ENCODE data around the gene NKIRAS2.

The NKIRAS2 gene

GRCh38 chr17:42051013-42051400, 31.1 kb downstream of the NKIRAS2 start:
- H3K9me3 Mint-ChIP-seq = no peaks in the 10 kb centered on the region
- H3K36me3 Mint-ChIP-seq (ENCODE audit: low read depth) = no peaks in the 10 kb centered on the region
- H3K27me3 Mint-ChIP-seq (ENCODE audit: low read depth) = peaks cover 54% of the 10 kb centered on the region
- peaks cover 4% of the 10 kb centered on the region for H3K4me1 Mint-ChIP-seq (ENCODE audit: low read depth)
- no peak overlapping the region for H3K27ac Mint-ChIP-seq
- peak overlapping the region; percentile 67 for H3K4me3 Mint-ChIP-seq

DNA sequence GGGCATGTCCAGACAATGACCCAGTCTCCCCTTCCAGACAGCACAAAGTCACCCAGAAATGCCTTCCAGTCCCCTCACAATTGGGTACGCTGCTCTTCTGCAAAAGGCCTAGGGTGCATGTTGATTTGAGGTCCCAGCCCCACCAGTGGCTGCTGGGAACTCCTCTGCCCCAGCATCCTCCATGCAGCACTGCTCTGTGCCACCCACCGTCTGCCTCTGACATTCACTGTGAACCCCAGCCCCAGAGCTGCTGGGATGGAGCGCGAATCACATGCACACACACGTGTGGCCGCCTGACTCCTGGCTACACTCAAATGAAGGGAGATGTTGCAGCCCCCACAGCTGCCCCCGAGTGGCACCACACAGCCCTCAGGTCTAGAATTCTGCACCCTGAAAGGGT, 31.8 kb downstream of the NKIRAS2 start:
- H3K27ac Mint-ChIP-seq = no peak overlapping the region
- H3K4me1 Mint-ChIP-seq (ENCODE audit: low read depth) = peaks cover 4% of the 10 kb centered on the region
- H3K36me3 Mint-ChIP-seq (ENCODE audit: low read depth) = no peaks in the 10 kb centered on the region
- no peaks in the 10 kb centered on the region for H3K9me3 Mint-ChIP-seq
- no peak overlapping the region for H3K4me3 Mint-ChIP-seq
- peaks cover 53% of the 10 kb centered on the region for H3K27me3 Mint-ChIP-seq (ENCODE audit: low read depth)

GRCh38 chr17:42052346-42052877, 32.5 kb downstream of the NKIRAS2 start:
- Mint-ChIP-seq H3K9me3 (no peaks in the 10 kb centered on the region), H3K4me1 (ENCODE audit: low read depth) (peaks cover 4% of the 10 kb centered on the region), H3K27me3 (ENCODE audit: low read depth) (peaks cover 53% of the 10 kb centered on the region), H3K4me3 (no peak overlapping the region), H3K27ac (no peak overlapping the region), H3K36me3 (ENCODE audit: low read depth) (no peaks in the 10 kb centered on the region)

GRCh38 chr17:42053731-42054500, 34.0 kb downstream of the NKIRAS2 start:
- H3K4me1 Mint-ChIP-seq (ENCODE audit: low read depth) = peaks cover 4% of the 10 kb centered on the region
- H3K36me3 Mint-ChIP-seq (ENCODE audit: low read depth) = no peaks in the 10 kb centered on the region
- peaks cover 47% of the 10 kb centered on the region for H3K27me3 Mint-ChIP-seq (ENCODE audit: low read depth)
- H3K27ac Mint-ChIP-seq = no peak overlapping the region
- no peak overlapping the region for H3K4me3 Mint-ChIP-seq
- no peaks in the 10 kb centered on the region for H3K9me3 Mint-ChIP-seq

- H3K27ac Mint-ChIP-seq = no peak overlapping the region
- H3K27me3 Mint-ChIP-seq (ENCODE audit: low read depth) = peaks cover 36% of the 10 kb centered on the region
- peaks cover 3% of the 10 kb centered on the region for H3K4me1 Mint-ChIP-seq (ENCODE audit: low read depth)
- H3K4me3 Mint-ChIP-seq = no peak overlapping the region
- no peaks in the 10 kb centered on the region for H3K36me3 Mint-ChIP-seq (ENCODE audit: low read depth)
- no peaks in the 10 kb centered on the region for H3K9me3 Mint-ChIP-seq
These were observed 35.1 kb downstream of the NKIRAS2 start for GRCh38 chr17:42055027-42055426.

GRCh38 chr17:42055496-42055895, 35.6 kb downstream of the NKIRAS2 start:
- Mint-ChIP-seq H3K36me3 (ENCODE audit: low read depth) (no peaks in the 10 kb centered on the region), H3K27ac (no peak overlapping the region), H3K4me3 (no peak overlapping the region), H3K4me1 (ENCODE audit: low read depth) (peaks cover 3% of the 10 kb centered on the region), H3K9me3 (no peaks in the 10 kb centered on the region), H3K27me3 (ENCODE audit: low read depth) (peaks cover 34% of the 10 kb centered on the region)

DNA sequence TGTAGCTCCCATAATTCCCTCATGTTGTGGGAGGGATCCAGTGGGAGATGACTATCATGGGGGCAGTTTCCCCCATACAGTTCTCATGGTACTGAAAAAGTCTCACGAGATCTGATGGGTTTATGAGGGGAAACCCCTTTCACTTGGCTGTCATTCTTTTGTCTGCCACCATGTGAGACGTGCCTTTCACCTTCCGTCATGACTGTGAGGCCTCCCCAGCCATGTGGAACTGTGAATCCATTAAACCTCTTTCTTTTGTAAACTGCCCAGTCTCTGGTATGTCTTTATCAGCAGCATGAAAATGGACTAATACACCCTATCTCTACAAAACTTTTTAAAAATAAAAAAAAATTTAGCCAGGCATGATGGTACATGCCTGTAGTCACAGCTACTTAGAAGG, 36.7 kb downstream of the NKIRAS2 start:
- no peak overlapping the region for H3K27ac Mint-ChIP-seq
- H3K4me1 Mint-ChIP-seq (ENCODE audit: low read depth) = no peaks in the 10 kb centered on the region
- no peaks in the 10 kb centered on the region for H3K36me3 Mint-ChIP-seq (ENCODE audit: low read depth)
- H3K4me3 Mint-ChIP-seq = no peak overlapping the region
- peaks cover 24% of the 10 kb centered on the region for H3K27me3 Mint-ChIP-seq (ENCODE audit: low read depth)
- no peaks in the 10 kb centered on the region for H3K9me3 Mint-ChIP-seq

GRCh38 chr17:42058063-42058462, 38.2 kb downstream of the NKIRAS2 start:
- no peaks in the 10 kb centered on the region for H3K9me3 Mint-ChIP-seq
- no peak overlapping the region for H3K4me3 Mint-ChIP-seq
- no peaks in the 10 kb centered on the region for H3K36me3 Mint-ChIP-seq (ENCODE audit: low read depth)
- no peaks in the 10 kb centered on the region for H3K4me1 Mint-ChIP-seq (ENCODE audit: low read depth)
- peaks cover 10% of the 10 kb centered on the region for H3K27me3 Mint-ChIP-seq (ENCODE audit: low read depth)
- H3K27ac Mint-ChIP-seq = no peak overlapping the region

DNA sequence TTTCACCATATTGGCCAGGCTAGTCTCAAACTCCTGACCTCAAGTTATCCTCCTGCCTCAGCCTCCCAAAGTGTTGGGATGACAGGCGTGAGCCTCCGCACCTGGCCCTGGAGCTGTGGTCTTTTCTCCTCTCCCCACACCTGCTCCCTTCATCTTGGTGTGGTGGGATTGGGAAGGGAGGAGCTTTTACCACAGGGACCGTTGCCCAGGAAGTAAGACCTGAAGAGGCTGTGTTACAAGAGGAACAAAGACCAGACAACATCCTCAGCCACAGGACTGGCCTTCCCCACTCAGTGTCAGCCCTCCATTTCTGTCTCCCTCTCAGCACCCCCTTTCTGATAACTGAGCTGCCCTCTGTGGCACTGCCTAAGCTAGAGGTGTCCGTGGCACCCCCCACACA, 39.9 kb downstream of the NKIRAS2 start:
- H3K36me3 Mint-ChIP-seq (ENCODE audit: low read depth) = no peaks in the 10 kb centered on the region
- no peaks in the 10 kb centered on the region for H3K27me3 Mint-ChIP-seq (ENCODE audit: low read depth)
- H3K9me3 Mint-ChIP-seq = no peaks in the 10 kb centered on the region
- peaks cover 9% of the 10 kb centered on the region for H3K4me1 Mint-ChIP-seq (ENCODE audit: low read depth)
- no peak overlapping the region for H3K27ac Mint-ChIP-seq
- no peak overlapping the region for H3K4me3 Mint-ChIP-seq

DNA sequence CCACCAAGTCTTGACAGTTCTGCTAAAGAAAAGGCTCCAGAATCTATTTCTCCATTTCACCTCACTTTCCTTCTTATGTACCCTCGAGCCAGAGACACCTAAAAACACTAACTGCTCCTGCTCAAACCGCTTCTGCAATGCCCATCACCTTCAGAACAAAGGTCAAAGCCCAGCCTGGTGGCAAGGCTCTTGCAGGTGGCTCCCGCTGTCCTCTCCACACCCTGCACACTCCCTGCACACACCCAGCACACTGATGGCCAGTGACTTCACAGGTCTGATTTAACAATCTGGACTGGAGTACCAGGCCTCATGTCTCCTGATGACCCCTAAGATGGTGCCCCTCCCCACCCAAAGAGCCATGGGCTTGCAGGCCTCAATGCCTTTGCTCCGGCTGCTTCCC, 40.3 kb downstream of the NKIRAS2 start:
- H3K4me3 Mint-ChIP-seq = no peak overlapping the region
- no peak overlapping the region for H3K27ac Mint-ChIP-seq
- no peaks in the 10 kb centered on the region for H3K9me3 Mint-ChIP-seq

DNA sequence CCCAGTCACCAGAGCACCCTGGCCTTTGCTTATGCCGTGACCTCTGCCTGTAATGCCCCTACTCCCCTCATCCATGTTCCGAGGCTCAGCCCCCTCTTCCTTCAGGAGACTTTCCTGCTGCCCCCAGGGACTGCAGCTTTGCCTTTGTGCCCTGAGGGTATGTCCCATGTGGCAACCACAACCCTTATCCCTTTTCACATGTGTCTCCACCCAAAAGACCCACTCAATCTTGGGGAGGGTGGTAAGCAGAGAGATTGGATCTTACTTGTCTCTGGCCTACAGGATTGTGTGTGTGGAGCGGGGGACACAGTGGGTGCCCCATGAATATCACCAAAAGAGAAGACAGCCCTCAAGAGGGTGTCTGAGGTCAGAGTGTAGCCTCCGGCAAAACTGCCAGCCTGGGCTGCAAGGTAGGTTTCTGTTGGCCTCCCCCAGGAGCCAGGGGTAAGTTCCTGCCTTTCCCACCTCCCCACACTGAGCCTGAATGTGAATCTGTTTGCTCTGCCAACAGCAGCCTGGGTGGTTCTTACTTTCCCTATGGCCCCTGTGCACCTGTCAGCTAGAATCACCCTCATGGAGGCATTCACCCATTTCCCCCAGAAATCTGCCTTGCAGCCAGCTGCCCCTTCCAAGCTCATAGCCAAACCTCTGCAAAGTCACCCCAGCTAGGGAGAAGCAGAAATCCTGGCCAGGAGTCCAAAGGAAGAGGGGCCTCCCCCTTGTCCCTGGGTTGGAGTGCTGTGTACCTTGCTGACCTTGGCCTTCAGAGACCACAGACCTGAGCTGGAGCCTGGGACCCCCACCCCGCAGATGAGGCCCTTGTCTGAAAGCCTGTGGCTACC, 42.0 kb downstream of the NKIRAS2 start:
- H3K27ac Mint-ChIP-seq = no peak overlapping the region
- H3K4me3 Mint-ChIP-seq = no peak overlapping the region
- no peaks in the 10 kb centered on the region for H3K27me3 Mint-ChIP-seq (ENCODE audit: low read depth)
- peaks cover 15% of the 10 kb centered on the region for H3K4me1 Mint-ChIP-seq (ENCODE audit: low read depth)
- H3K9me3 Mint-ChIP-seq = no peaks in the 10 kb centered on the region
- no peaks in the 10 kb centered on the region for H3K36me3 Mint-ChIP-seq (ENCODE audit: low read depth)

More for the DNA sequence above, 40.3 kb downstream of the NKIRAS2 start:
- no peaks in the 10 kb centered on the region for H3K27me3 Mint-ChIP-seq (ENCODE audit: low read depth)
- H3K4me1 Mint-ChIP-seq (ENCODE audit: low read depth) = peaks cover 13% of the 10 kb centered on the region
- H3K36me3 Mint-ChIP-seq (ENCODE audit: low read depth) = no peaks in the 10 kb centered on the region

DNA sequence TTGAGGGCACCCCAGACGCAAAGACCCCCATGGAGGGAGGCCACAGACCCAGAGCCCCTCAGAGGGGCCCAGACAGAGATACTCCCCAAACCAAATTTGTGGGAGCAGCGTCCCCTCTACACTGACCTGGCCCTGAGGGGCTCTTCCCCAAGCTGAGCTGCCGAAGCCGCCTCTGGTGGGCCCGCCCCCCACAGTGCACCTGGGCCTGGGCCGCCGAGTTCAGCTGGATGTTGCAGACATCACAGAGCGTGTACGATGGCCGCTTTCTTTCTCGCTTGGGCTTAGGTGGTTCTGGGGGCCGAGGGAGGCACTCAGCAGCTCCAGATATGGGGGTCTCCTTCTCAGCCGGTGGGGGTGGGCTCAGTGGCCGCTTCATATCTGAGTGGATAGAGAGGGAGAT, 42.8 kb downstream of the NKIRAS2 start:
- Mint-ChIP-seq H3K27me3 (ENCODE audit: low read depth) (no peaks in the 10 kb centered on the region), H3K4me3 (no peak overlapping the region), H3K9me3 (no peaks in the 10 kb centered on the region), H3K36me3 (ENCODE audit: low read depth) (no peaks in the 10 kb centered on the region), H3K27ac (no peak overlapping the region), H3K4me1 (ENCODE audit: low read depth) (peaks cover 15% of the 10 kb centered on the region)

DNA sequence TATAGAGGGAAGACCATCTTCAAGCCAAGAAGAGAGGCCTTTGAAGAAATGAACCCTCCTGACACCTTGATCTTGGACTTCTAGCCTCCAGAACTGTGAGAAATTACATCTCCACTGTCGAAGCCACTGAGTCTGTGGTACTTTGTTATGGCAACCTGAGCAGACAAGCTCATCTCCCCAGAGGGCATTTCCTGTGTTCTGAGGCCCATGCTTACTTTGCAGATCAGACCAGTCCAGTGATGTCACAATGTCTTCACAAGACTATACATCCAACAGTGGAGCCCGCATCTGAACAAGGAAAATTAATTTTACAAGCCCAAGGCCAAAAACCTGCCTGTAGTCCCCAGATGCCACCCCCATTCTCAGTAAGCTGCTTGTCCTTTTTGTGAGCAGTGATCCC, 45.3 kb downstream of the NKIRAS2 start:
- H3K4me1 Mint-ChIP-seq (ENCODE audit: low read depth) = peaks cover 15% of the 10 kb centered on the region
- H3K27ac Mint-ChIP-seq = peak overlapping the region; percentile 20
- H3K4me3 Mint-ChIP-seq = no peak overlapping the region
- H3K27me3 Mint-ChIP-seq (ENCODE audit: low read depth) = no peaks in the 10 kb centered on the region
- no peaks in the 10 kb centered on the region for H3K9me3 Mint-ChIP-seq
- no peaks in the 10 kb centered on the region for H3K36me3 Mint-ChIP-seq (ENCODE audit: low read depth)

- H3K4me3 Mint-ChIP-seq = no peak overlapping the region
- H3K4me1 Mint-ChIP-seq (ENCODE audit: low read depth) = peaks cover 19% of the 10 kb centered on the region
- H3K9me3 Mint-ChIP-seq = no peaks in the 10 kb centered on the region
- peaks cover 13% of the 10 kb centered on the region for H3K27me3 Mint-ChIP-seq (ENCODE audit: low read depth)
- H3K36me3 Mint-ChIP-seq (ENCODE audit: low read depth) = no peaks in the 10 kb centered on the region
- no peak overlapping the region for H3K27ac Mint-ChIP-seq
These were observed 47.6 kb downstream of the NKIRAS2 start for GRCh38 chr17:42067371-42068091.
